ENCODE results near the gene ANKRD18B. TPM values are rescaled to one million over a fixed set of nuclear protein-coding genes. Genes with fewer than 3 reads are reported as not detected.
"Not testable (repeated sequence)": the region's sequence is repeated elsewhere in the genome, so short reads cannot be mapped to it uniquely, and the experiment has no call there.

The ANKRD18B gene
- total RNA-seq, result 10 to 100 TPM in 1 of 4 donors, 1 to 10 TPM in 1, under 1 TPM in 2; 0.59 to 12.4 (median 1.5) TPM

DNA sequence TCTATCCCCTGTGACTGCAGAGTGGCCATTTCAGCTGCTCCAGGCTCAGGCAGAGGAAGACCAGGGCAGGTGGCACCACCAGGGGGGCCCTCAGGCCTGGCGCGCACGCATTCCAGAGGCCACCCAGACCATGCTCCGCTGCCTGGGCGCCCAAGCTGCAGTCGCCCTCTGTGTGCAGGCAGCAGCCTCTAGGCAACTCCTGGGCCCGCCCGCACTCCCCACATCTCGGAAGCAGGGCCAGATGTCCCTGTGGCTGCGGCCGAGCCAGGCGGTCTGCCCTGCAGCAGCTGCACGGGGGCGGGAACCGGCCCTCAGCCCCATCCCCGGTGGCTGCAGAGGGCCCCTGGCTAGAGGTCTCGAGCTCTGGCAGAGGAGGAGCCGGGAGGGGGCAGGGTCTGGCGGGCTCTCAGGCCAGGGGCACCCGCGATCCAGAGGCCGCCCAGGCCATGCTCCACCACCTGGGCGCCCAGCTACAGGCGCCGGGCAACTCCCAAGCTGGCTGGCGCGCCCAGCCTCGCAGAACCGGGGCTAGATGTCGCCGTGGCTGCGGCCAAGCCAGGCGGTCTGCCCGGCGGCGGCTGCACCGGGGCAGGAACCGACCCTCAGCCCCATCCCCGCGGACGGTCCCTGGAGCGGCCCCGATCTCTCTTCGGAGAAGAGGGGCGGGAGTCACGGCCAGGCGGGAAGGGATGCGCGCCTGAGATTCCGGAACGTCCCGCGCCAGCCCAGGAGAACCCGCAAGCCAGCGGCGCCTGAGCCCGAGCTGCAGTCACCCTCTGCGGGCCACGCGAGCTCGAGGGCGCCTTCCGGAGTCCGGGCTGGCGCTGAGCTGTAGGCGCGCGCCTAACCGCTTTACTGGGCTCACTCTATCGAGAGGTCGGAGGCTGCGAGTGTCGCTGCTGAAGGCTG is at the start of gene ANKRD18B:
TSS of gene ANKRD18B (plus strand) at position 855 of the 909 bp plus-strand sequence. CDS start 239 bp downstream, outside the sequence.
- 5 to 7% methylated on average over 3 to 17 of the region's 73 CpGs for WGBS, 2 donors
- H3K27me3 ChIP-seq; intact Hi-C loops (cut with DNase I); H3K9me3 ChIP-seq; H3K36me3 ChIP-seq; H3K27ac ChIP-seq: not testable (repeated sequence)
- DNase-seq, result peak; percentile 67 to 78
- peaks cover 0 to 14% of the 10 kb centered on the region in 2 donors for H3K4me1 ChIP-seq
- TF ChIP-seq, protein P1, sequence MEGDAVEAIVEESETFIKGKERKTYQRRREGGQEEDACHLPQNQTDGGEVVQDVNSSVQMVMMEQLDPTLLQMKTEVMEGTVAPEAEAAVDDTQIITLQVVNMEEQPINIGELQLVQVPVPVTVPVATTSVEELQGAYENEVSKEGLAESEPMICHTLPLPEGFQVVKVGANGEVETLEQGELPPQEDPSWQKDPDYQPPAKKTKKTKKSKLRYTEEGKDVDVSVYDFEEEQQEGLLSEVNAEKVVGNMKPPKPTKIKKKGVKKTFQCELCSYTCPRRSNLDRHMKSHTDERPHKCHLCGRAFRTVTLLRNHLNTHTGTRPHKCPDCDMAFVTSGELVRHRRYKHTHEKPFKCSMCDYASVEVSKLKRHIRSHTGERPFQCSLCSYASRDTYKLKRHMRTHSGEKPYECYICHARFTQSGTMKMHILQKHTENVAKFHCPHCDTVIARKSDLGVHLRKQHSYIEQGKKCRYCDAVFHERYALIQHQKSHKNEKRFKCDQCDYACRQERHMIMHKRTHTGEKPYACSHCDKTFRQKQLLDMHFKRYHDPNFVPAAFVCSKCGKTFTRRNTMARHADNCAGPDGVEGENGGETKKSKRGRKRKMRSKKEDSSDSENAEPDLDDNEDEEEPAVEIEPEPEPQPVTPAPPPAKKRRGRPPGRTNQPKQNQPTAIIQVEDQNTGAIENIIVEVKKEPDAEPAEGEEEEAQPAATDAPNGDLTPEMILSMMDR (IDR thresholded peaks at IDR 0.05), result peak in 2 of 6 experiments; percentile 16 to 47
- peak within 1 kb of the TSS in 2 of 3 donors; percentile 17 to 28 for H3K4me3 ChIP-seq (replicated peaks in 1 of 3)

DNA sequence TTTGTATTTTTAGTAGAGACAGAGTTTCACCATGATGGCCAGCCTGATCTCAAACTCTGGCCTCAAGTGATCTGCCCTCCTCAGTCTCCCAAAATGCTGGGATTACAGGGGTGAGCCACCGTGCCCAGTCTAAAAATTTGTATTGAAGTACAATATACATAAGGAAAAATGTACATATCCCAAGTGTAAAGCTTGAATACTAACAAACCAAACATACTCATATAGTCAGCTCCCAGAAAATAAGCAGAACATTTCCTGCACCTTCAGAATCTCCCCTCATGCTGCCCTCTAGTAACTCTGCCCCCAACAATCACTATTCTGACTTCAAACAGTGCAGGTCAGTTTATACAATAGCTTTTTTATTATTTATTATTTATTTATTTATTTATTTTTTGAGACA is 48.7 kb upstream of the ANKRD18B start:
- Histone ChIP-seq H3K36me3 (peaks cover 11 to 14% of the 10 kb centered on the region in 2 donors), H3K4me1 (peaks cover 14 to 15% of the 10 kb centered on the region in 2 donors), H3K27me3 (no peaks in the 10 kb centered on the region), H3K4me3 (replicated peaks in 1 of 3) (no peak overlapping the region), H3K9me3 (no peaks in the 10 kb centered on the region), H3K27ac (no peak overlapping the region)
- DNase-seq, result no peak
- intact Hi-C loops (cut with DNase I), result no loop called here
- TF ChIP-seq, protein P1 (IDR thresholded peaks at IDR 0.05), result no peak
- TF ChIP-seq POLR2A (IDR thresholded peaks at IDR 0.05), result no peak
- WGBS, 2 donors, result 85 to 100% methylated on average over 1 of the region's 1 CpG

DNA sequence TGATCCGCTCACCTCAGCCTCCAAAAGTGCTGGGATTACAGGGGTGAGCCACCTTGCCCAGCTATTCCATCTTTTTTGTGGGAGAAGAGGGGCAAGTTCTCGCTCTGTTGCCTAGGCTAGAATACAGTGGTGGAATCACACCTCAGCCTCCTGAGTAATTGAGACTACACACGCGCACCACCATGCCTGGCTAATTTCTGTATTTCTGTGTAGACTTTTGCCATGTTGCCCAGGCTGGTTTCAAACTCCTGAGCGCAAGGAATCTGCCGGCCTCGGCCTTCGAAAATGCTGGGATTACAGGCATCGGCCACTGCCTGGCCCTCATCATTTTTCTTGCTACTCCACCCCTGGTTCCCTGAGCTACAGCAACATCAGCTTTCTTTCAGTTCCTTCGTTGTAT is 47.5 kb upstream of the ANKRD18B start:
- DNase-seq, result no peak
- Histone ChIP-seq H3K27ac (no peak overlapping the region), H3K4me1 (peaks cover 14 to 15% of the 10 kb centered on the region in 2 donors), H3K9me3 (no peaks in the 10 kb centered on the region), H3K4me3 (replicated peaks in 1 of 3) (no peak overlapping the region), H3K27me3 (no peaks in the 10 kb centered on the region), H3K36me3 (peaks cover 4 to 7% of the 10 kb centered on the region in 2 donors)
- TF ChIP-seq, protein P1 (IDR thresholded peaks at IDR 0.05), result no peak
- TF ChIP-seq POLR2A (IDR thresholded peaks at IDR 0.05), result no peak
- intact Hi-C loops (cut with DNase I), result no loop called here
- WGBS, 2 donors, result 92 to 96% methylated on average over 10 of the region's 10 CpGs

DNA sequence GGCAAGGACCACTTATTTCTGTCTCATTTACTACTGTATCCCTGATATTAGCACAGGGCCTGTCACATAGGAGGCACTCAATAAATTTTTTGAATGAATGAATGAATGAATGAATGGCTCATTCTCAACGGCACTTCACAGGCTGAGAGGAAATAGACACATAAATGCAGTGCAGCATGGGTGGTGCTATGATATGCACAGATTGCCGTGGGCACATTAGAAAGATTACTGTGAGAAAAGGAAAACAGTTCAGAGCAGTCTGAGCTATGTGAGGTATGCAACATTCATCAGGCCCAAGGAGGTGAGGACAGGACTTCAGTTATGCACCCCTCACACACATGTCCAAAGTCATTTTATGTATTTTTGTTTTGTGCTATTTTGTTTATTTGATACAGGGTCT is 43.9 kb upstream of the ANKRD18B start:
- H3K9me3 ChIP-seq, result no peaks in the 10 kb centered on the region
- H3K27ac ChIP-seq, result no peak overlapping the region
- TF ChIP-seq, protein P1 (IDR thresholded peaks at IDR 0.05), result no peak
- no peak for TF ChIP-seq POLR2A (IDR thresholded peaks at IDR 0.05)
- intact Hi-C loops (cut with DNase I), result no loop called here
- no peaks in the 10 kb centered on the region for H3K4me1 ChIP-seq
- H3K4me3 ChIP-seq (replicated peaks in 1 of 3), result no peak overlapping the region
- WGBS, 2 donors, result 78 to 79% methylated on average over 2 of the region's 2 CpGs
- no peak for DNase-seq
- H3K36me3 ChIP-seq, result no peaks in the 10 kb centered on the region
- no peaks in the 10 kb centered on the region for H3K27me3 ChIP-seq

DNA sequence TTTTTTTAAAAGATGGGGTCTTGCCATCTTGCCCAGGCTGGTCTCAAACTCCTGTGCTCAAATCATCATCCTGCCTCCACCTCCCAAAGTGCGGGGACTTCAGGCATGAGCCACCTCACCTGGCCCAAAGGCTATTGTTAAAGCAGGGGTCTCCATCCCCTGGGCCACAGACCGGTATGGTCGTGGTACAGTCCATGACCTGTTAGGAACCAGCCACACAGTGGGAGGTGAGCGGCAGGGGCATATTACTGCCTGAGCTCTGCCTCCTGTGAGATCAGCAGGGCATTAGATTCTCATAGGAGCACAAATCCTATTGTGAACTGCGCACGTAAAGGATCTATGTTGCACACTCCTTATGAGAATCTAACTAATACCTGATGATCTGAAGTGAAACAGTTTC is 43.1 kb upstream of the ANKRD18B start:
- intact Hi-C loops (cut with DNase I), result no loop called here
- H3K27ac ChIP-seq, result no peak overlapping the region
- WGBS, 2 donors, result 93 to 94% methylated on average over 5 to 6 of the region's 6 CpGs

DNA sequence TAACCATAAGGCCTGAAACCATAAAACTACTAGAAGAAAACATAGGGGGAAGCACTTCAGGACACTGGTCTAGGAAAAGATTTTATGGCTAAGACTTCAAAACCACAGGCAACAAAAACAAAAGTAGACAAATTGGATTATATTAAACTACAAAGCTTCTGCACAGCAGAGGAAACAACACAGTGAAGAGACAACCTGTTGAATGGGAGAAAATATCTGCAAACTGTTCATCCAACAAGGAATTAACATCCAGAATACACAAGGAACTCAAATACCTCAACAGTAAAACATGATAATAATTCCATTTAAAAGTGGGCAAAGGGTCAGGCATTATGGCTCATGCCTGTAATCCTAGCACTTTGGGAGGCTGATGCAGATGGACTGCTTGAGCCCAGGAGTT is 38.7 kb upstream of the ANKRD18B start:
- H3K27me3 ChIP-seq; H3K36me3 ChIP-seq; H3K4me1 ChIP-seq; intact Hi-C loops (cut with DNase I); H3K27ac ChIP-seq; H3K4me3 ChIP-seq (replicated peaks in 1 of 3); DNase-seq; H3K9me3 ChIP-seq: not testable (repeated sequence)

More for the DNA sequence above, 43.1 kb upstream of the ANKRD18B start:
- no peaks in the 10 kb centered on the region for H3K9me3 ChIP-seq
- H3K4me3 ChIP-seq (replicated peaks in 1 of 3), result no peak overlapping the region
- H3K27me3 ChIP-seq, result no peaks in the 10 kb centered on the region
- no peaks in the 10 kb centered on the region for H3K36me3 ChIP-seq
- no peak for DNase-seq
- TF ChIP-seq POLR2A (IDR thresholded peaks at IDR 0.05), result no peak
- TF ChIP-seq, protein P1 (IDR thresholded peaks at IDR 0.05), result no peak
- H3K4me1 ChIP-seq, result no peaks in the 10 kb centered on the region
